Hypothalamus (tissue), 51 donors: ENCODE data around the gene LATS1.
"Not testable (repeated sequence)": the region's sequence is repeated elsewhere in the genome, so short reads cannot be mapped to it uniquely, and the experiment has no call there.

Experiments used
- DNase-seq, 51 donors: peaks; one replicate each; lab custom pipeline; 2025; lab: John Stamatoyannopoulos, UW

Gene LATS1

GRCh38 chr6:149729824-149730223 is 11.9 kb upstream of the LATS1 start:
- no peak for DNase-seq

DNA sequence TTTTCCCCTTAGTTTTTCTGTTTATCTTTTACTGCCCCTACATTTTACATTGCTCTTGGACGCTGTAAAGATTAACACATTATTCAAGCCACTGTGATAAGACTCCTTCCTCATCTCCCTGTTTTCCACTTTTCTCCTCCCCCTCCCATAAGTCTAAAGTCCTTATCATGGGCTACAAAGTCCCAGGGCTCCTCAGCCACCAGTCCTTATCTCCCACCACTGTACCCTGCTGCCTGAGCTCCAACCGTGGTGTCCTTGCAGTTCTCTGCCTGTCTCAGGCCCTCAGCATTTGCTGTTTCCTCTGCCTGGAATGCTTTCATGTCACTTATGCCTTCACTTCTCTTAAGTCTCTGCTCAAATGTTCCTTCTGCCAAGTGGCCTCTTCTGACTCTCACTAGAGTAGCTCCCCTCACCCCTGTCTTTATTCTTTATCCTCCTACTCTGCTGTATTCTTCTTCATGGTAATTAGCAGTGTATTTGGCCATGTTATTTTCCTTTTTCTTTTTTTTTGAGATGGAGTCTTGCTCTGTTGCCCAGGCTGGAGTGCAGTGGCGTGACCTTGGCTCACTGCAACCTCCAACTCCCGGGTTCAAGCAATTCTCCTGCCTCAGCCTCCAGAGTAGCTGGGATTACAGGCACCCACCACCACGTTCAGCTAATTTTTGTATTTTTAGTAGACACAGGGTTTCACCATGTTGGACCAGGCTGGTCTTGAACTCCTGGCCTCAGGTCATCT is 10.8 kb upstream of the LATS1 start:
- DNase-seq: no peak

- DNase-seq: no peak
Measured at GRCh38 chr6:149727793-149728498, 10.0 kb upstream of the LATS1 start.

DNA sequence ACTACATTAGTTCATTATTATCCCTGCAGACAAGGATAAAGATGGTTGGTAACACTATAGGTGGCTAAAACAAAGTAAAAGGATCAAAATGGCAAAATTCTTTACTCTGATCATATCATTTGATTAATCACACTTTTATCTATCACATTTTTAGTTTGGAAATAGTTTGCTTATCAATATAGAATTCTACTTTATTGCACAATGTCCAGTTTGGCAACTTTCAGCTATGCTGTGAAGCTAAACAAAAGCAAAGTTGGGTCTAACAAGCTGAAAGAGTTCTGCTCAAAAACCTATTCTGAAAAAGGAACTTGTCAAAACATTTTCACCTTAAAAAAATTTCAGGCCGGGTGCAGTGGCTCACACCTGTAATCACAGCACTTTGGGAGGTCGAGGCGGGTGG is 7.9 kb upstream of the LATS1 start:
- no peak for DNase-seq

DNA sequence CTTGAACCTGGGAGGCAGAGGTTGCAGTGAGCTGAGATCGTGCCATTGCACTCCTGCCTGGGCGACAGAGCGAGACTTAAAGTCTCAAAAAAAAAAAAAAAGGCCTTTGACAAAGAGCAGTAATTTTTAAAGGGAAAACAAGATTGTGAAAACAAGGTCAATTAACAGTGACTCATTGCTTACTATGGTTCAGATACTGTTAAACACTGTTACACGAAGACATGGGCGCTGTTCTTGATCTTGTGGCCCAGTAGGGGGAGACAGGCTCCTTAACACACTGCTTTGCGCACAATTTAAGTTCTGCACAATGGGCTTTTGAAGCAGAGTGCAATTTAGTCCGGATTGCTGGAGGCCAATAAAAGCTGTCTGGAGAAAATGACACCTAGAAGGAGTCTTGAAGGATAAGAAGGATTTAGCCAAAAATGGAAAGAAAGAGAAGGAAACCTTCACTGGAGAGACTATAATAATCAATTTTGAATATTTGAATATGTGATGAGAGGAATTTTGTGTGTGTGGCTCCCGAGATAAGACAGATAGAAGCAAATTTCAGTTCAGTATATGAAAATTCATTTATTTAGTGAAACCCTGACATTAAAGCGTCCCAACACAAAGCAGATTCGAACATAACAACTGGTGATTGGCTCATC is 6.0 kb upstream of the LATS1 start:
- DNase-seq: peak in 22 of 51 donors; percentile 1 to 64 (median 28)

GRCh38 chr6:149723262-149723661 is 5.4 kb upstream of the LATS1 start:
- DNase-seq: no peak

GRCh38 chr6:149719531-149719930 is 1.6 kb upstream of the LATS1 start:
- DNase-seq: no peak

- DNase-seq: no peak
Measured at GRCh38 chr6:149717255-149717587, 680 bp downstream of the LATS1 start.

GRCh38 chr6:149716181-149716963 is 1.5 kb downstream of the LATS1 start:
- no peak for DNase-seq

- no peak for DNase-seq
Measured at GRCh38 chr6:149714442-149714841, 3.5 kb downstream of the LATS1 start.

DNA sequence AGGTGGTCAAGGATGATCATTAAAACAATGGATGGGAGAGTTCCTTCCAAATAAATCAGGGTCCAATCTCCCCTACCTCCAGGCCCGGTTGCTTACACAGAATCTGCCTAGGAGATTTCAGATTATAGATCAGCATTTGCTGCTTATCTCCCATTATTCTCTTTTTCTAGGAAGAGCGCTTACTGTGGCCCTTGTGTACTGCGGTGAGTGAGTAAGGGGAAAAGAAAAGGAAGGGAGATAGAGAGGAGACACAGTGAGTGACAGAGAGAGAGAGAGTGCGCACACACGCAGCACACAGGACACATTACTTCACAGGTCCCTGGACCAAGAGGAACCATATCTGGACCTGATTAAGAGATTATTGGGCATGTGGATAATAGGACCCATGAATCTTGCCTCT is 6.2 kb downstream of the LATS1 start:
- DNase-seq: no peak

- no peak for DNase-seq
Measured at GRCh38 chr6:149701714-149702113, 16.2 kb downstream of the LATS1 start.

DNA sequence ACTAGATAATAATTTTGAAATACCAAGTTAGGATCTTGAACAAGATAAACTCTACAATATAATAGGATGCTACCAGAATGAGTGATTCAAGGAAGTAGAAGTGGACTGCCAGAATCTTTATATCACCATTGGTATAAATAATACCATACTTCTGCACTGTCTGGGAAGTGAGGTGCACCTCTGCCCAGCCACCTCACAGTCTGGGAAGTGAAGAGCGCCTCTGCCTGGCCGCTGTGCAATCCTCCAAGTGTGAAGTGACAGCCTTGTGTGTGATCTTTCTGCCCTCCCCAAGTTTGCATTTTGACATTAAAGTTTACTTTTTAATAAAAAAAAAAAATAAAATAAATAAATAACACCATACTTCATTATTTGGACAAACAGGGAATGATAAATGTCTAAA is 18.8 kb downstream of the LATS1 start:
- no peak for DNase-seq

DNA sequence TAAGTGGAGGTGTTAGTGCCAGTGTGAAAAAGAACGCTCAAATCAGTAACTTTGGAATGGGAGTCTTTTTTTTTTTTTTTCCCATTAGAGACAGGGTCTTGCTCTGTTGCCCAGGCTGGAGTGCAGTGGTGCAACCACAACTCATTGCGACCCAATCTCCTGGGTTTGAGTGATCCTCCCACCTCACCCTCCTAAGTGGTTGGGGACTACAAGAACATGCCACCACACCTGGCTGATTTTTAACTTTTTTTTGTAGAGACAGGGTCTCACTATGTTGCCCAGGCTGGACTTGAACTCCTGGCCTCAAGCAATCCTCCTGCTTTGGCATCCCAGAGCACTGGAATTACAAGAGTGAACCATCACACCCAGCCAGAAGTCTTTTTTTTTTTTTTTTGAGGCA is 19.7 kb downstream of the LATS1 start:
- DNase-seq: no peak

DNA sequence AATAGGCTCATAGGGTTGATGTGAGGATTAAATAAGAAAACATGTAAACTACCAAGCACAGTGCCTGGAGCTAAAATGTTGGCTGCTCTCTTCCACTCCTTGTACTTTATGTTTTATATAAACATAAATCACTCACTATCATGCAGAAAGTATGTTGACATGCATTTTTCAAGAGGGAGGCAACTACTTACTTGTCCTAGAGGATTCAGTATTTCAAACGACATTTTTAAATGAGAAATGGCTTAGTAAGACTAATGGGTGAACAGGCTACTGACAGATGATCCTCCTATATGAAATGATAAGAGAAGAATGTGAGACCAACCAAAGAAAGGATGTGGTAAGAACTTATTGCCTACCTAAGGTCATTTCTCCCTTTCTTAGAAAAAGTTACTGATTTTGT is 21.0 kb downstream of the LATS1 start:
- no peak for DNase-seq

DNA sequence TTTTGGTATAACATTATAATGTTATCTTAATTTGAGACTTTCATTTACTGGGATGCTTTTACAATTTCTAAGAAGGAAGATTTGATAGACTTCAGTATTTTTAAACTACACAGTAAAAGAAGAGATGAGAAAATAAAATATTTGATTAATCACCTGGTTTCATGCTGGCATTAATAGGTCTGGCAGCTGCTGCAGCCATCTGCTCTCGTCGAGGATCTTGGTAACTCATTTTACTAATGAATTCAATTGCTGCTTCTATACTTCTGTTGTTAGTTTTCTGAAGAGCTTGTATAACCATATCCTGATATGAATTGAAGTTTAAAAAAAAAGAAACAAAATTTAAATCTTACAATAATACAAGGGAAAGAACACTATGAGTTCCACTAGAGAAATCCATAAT is 23.0 kb downstream of the LATS1 start:
- DNase-seq: no peak

DNA sequence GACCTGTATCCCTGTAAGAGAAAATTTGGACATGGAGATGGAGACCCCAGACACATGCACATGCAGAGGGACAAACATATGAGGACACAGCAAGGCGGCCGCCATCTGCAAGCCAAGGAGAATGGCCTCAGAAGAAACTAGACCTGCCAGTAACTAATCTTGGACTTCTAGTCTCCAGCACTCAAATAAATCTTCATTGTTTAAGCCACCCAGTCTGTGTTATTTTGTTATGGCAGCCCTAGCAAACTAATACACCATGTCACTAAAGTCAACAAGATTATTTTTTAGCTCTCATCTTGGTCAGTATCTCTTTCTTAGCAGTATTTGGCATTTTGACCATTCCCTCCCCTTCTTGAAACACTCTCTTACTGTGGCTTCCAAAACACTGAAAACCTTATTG is 26.7 kb downstream of the LATS1 start:
- DNase-seq: no peak

DNA sequence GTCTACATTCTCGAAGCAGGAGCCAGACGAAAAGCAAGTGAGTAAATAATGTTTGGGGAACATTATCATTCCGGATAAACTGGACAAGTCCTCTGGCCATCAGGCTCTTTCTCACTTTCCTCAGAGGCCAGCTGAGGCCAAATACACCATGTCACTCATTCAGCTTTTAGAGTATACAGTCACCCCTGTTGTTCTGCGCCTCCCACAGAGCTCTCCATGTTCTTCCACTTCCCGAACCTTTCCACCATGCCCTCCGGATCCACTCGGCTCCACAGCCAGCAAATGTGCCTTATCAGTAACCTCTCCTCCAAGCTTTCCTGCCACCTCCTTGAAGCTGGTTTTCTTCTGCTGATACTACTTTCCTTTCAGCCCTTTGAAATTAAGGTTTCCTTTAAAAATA is 31.7 kb downstream of the LATS1 start:
- DNase-seq: no peak

DNA sequence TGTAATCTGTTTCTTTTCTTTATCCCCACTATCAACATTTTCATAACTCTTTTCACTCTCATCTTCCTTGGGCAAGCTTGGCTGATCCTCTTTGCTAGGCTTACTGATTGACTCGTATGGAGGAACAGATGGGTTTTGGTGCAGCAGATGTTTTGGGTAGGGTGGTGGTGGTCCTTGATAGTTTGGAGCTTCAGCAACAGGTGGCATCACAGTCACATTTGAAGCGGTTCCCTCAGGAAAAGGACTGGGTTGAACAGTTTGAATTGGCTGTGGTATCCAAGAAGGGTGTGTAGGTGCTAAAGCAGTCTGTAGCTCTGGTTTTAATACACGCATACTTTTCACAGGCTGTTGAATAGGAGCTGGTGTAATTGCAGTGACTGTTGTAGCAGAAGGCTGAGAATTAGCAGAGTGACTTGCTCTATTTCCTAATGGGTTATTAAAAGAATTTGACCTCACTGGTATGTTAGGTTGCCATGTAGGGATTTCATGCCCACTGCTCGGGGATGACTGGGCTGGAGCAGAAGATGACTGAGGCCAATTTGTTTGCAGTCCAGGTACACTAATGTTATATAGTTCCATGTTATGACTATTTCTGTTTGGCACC is 34.5 kb downstream of the LATS1 start:
- DNase-seq: no peak

GRCh38 chr6:149681845-149682244 is 36.1 kb downstream of the LATS1 start:
- not testable (repeated sequence) for DNase-seq

GRCh38 chr6:149681209-149681608 is 36.7 kb downstream of the LATS1 start:
- DNase-seq: no peak
